ENCODE data around the gene PHF8.

Gene PHF8

GRCh38 chrX:54024350-54024749 is 19.9 kb downstream of the PHF8 start:
- DNase-seq (ENCODE audit: low read depth in 2 of 2): no peak

GRCh38 chrX:54012830-54013500 is 31.3 kb downstream of the PHF8 start:
- DNase-seq (ENCODE audit: low read depth in 2 of 2): no peak

- DNase-seq (ENCODE audit: low read depth in 2 of 2): no peak
These were observed 36.6 kb downstream of the PHF8 start for GRCh38 chrX:54007682-54008081.

GRCh38 chrX:53997724-53998123 is 46.5 kb downstream of the PHF8 start:
- no peak for DNase-seq (ENCODE audit: low read depth in 2 of 2)

GRCh38 chrX:53992589-53992988 is 51.7 kb downstream of the PHF8 start:
- no peak for DNase-seq (ENCODE audit: low read depth in 2 of 2)

- DNase-seq (ENCODE audit: low read depth in 2 of 2): no peak
These were observed 54.1 kb downstream of the PHF8 start for GRCh38 chrX:53990171-53990570.

- no peak for DNase-seq (ENCODE audit: low read depth in 2 of 2)
These were observed 59.4 kb downstream of the PHF8 start for GRCh38 chrX:53984895-53985294.

GRCh38 chrX:53974529-53974928 is 69.7 kb downstream of the PHF8 start:
- DNase-seq (ENCODE audit: low read depth in 2 of 2): no peak

- no peak for DNase-seq (ENCODE audit: low read depth in 2 of 2)
These were observed 74.7 kb downstream of the PHF8 start for GRCh38 chrX:53969540-53969939.

- DNase-seq (ENCODE audit: low read depth in 2 of 2): no peak
These were observed 94.0 kb downstream of the PHF8 start for GRCh38 chrX:53950130-53950733.

GRCh38 chrX:53940180-53940579 is 104.1 kb downstream of the PHF8 start:
- DNase-seq (ENCODE audit: low read depth in 2 of 2): no peak

GRCh38 chrX:53939127-53939526 is 105.1 kb downstream of the PHF8 start:
- no peak for DNase-seq (ENCODE audit: low read depth in 2 of 2)

- no peak for DNase-seq (ENCODE audit: low read depth in 2 of 2)
These were observed 113.5 kb downstream of the PHF8 start for GRCh38 chrX:53930515-53931380.

GRCh38 chrX:53926030-53926429 is 118.2 kb downstream of the PHF8 start:
- no peak for DNase-seq (ENCODE audit: low read depth in 2 of 2)

- no peak for DNase-seq (ENCODE audit: low read depth in 2 of 2)
These were observed 125.6 kb downstream of the PHF8 start for GRCh38 chrX:53918702-53919101.

GRCh38 chrX:53900623-53901022 is 143.7 kb downstream of the PHF8 start:
- no peak for DNase-seq (ENCODE audit: low read depth in 2 of 2)

- DNase-seq (ENCODE audit: low read depth in 2 of 2): no peak
These were observed 149.0 kb downstream of the PHF8 start for GRCh38 chrX:53895270-53895669.
